Activated CD4-positive, alpha-beta T cell treated with anti-CD3 and anti-CD28 coated beads for 36 hours (primary cell): Measurements from ENCODE around the gene PLK1. TPM values are rescaled to one million over a fixed set of nuclear protein-coding genes. Genes with fewer than 3 reads are reported as not detected.
"Not testable (repeated sequence)": the region's sequence is repeated elsewhere in the genome, so short reads cannot be mapped to it uniquely, and the experiment has no call there.

ENCODE experiments used
- ATAC-seq: fragments of 200-7000 bp; cut with Tn5 transposase; one replicate; pipeline ENCODE4 v1.10.0; 2021; ENCODE audit warnings: mild to moderate bottlenecking, moderate library complexity
- CTCF ChIA-PET: fragments of 350-600 bp; sonication (Branson Sonifier 250); formaldehyde crosslinking; loops from one replicate; lab custom pipeline; 2021; ENCODE audit warnings: antibody characterized with exemption; lab: Charles Lee
- POLR2A ChIA-PET: fragments of 350-600 bp; sonication (Branson Sonifier 250); formaldehyde crosslinking; loops from one replicate; lab custom pipeline; 2021; ENCODE audit warnings: antibody characterized with exemption, inconsistent platforms; lab: Charles Lee
- DNase-seq: peaks from one replicate; pipeline ENCODE4 v3.0.0-alpha.2; 2020
- H3K27ac Mint-ChIP-seq: one replicate; pipeline ENCODE4 v1.8.0; 2021; ENCODE audit warnings: mixed read lengths
- H3K27me3 Mint-ChIP-seq: one replicate; pipeline ENCODE4 v1.8.0; 2021; ENCODE audit warnings: mixed read lengths
- H3K36me3 Mint-ChIP-seq: one replicate; pipeline ENCODE4 v1.8.0; 2021; ENCODE audit warnings: low read depth, mixed read lengths
- H3K4me1 Mint-ChIP-seq: one replicate; pipeline ENCODE4 v1.8.0; 2021; ENCODE audit warnings: mixed read lengths
- H3K4me3 Mint-ChIP-seq: one replicate; pipeline ENCODE4 v1.8.0; 2021; ENCODE audit warnings: mild to moderate bottlenecking, moderate library complexity, mixed read lengths
- H3K9me3 Mint-ChIP-seq: one replicate; pipeline ENCODE4 v1.8.0; 2021; ENCODE audit warnings: low read depth, mixed read lengths
- intact Hi-C, 2 experiments: fragments of 100-400 bp; cut with DNase I in 1 of 2; cut with micrococcal nuclease in 1 of 2; formaldehyde crosslinking; loops; one replicate each; pipeline versions ENCODE4 v1.14.2 to v1.15.1; 2022 to 2024; cut with DNase I, micrococcal nuclease
- total RNA-seq, 2 experiments: library from RNA; stranded (reverse); gene quantifications; one replicate each; pipeline ENCODE4 v1.2.3, GENCODE V29; 2021

PLK1 gene
- 100 to 1,000 TPM in 1 of 2 experiments, 10 to 100 TPM in 1; 91.4 to 120 TPM for total RNA-seq

GRCh38 chr16:23678430-23679273, at the start of gene PLK1:
Gene PLK1, plus strand, starts transcription at chr16:23678889. Its CDS starts 44 bp downstream, at chr16:23678933.
- DNase-seq (peak; percentile 93), ATAC-seq (peak; percentile 97)
- ChIA-PET POLR2A (interaction anchor here (0.6 to 1.8 kb wide), 4 partner anchors 13 to 169 kb away, joined by 3 to 7 read pairs (median 4); partner anchors contain the start of genes DCTN5 and PALB2), CTCF (interaction anchor here (0.7 to 1.7 kb wide), 7 partner anchors 12 to 392 kb away, joined by 3 to 7 read pairs (median 4); partner anchors contain the start of genes DCTN5 and PALB2)
- no peaks in the 10 kb centered on the region for H3K27me3 Mint-ChIP-seq
- H3K4me3 Mint-ChIP-seq = peak within 1 kb of the TSS; percentile 95
- intact Hi-C loops = loop anchor here (1.0 to 10.0 kb wide), 9 partner anchors 8 to 986 kb away; partner anchors contain the start of genes DCTN5 (in 2 of the 2), PALB2 (in 2 of the 2), COG7 (in 1 of the 2) and EARS2 (in 1 of the 2)
- peaks cover 43% of the 10 kb centered on the region for H3K36me3 Mint-ChIP-seq
- peak within 1 kb of the TSS; percentile 60 for H3K27ac Mint-ChIP-seq
- H3K4me1 Mint-ChIP-seq = peaks cover 16% of the 10 kb centered on the region
- H3K9me3 Mint-ChIP-seq = no peaks in the 10 kb centered on the region

- CTCF ChIA-PET = no interaction called here
- Mint-ChIP-seq H3K4me1 (peaks cover 3% of the 10 kb centered on the region), H3K4me3 (no peak overlapping the region), H3K27me3 (no peaks in the 10 kb centered on the region), H3K36me3 (peaks cover 53% of the 10 kb centered on the region), H3K9me3 (no peaks in the 10 kb centered on the region), H3K27ac (no peak overlapping the region)
- DNase-seq (no peak), ATAC-seq (no peak)
- intact Hi-C loops = no loop called here
- POLR2A ChIA-PET = no interaction called here
Observed at GRCh38 chr16:23629516-23629915, 49.2 kb upstream of the PLK1 start.

GRCh38 chr16:23631874-23632273, 46.8 kb upstream of the PLK1 start:
- H3K36me3 Mint-ChIP-seq = peaks cover 57% of the 10 kb centered on the region
- H3K27me3 Mint-ChIP-seq, ATAC-seq, POLR2A ChIA-PET, H3K9me3 Mint-ChIP-seq, CTCF ChIA-PET, DNase-seq, H3K27ac Mint-ChIP-seq, intact Hi-C loops, H3K4me1 Mint-ChIP-seq, H3K4me3 Mint-ChIP-seq: not testable (repeated sequence)

GRCh38 chr16:23634461-23635036, 44.1 kb upstream of the PLK1 start:
- H3K9me3 Mint-ChIP-seq = no peaks in the 10 kb centered on the region
- no peaks in the 10 kb centered on the region for H3K27me3 Mint-ChIP-seq
- H3K36me3 Mint-ChIP-seq = peaks cover 53% of the 10 kb centered on the region
- H3K4me3 Mint-ChIP-seq = no peak overlapping the region
- H3K4me1 Mint-ChIP-seq = peaks cover 12% of the 10 kb centered on the region
- H3K27ac Mint-ChIP-seq = no peak overlapping the region
- intact Hi-C loops = no loop called here
- ChIA-PET POLR2A (no interaction called here), CTCF (no interaction called here)
- ATAC-seq (no peak), DNase-seq (no peak)

GRCh38 chr16:23635958-23636357, 42.7 kb upstream of the PLK1 start:
- Mint-ChIP-seq H3K9me3 (no peaks in the 10 kb centered on the region), H3K4me3 (no peak overlapping the region), H3K4me1 (peaks cover 20% of the 10 kb centered on the region), H3K27me3 (no peaks in the 10 kb centered on the region), H3K36me3 (peaks cover 43% of the 10 kb centered on the region), H3K27ac (no peak overlapping the region)
- DNase-seq = no peak
- ATAC-seq = no peak
- POLR2A ChIA-PET = no interaction called here
- intact Hi-C loops = no loop called here
- CTCF ChIA-PET = no interaction called here

- H3K4me1 Mint-ChIP-seq = peaks cover 28% of the 10 kb centered on the region
- no peaks in the 10 kb centered on the region for H3K27me3 Mint-ChIP-seq
- ChIA-PET CTCF (interaction anchor here (0.7 to 1.3 kb wide), 3 partner anchors 9 to 82 kb away, joined by 3 to 6 read pairs (median 4); partner anchors contain the start of gene NDUFAB1), POLR2A (interaction anchor here (0.6 kb wide), 1 partner anchor 99 kb away, joined by 10 read pairs; no protein-coding TSS in a partner anchor)
- peak overlapping the region; percentile 95 for H3K27ac Mint-ChIP-seq
- H3K36me3 Mint-ChIP-seq = peaks cover 34% of the 10 kb centered on the region
- peak overlapping the region; percentile 100 for H3K4me3 Mint-ChIP-seq
- DNase-seq = no peak
- no peaks in the 10 kb centered on the region for H3K9me3 Mint-ChIP-seq
- intact Hi-C loops = loop anchor here (2.0 kb wide), 4 partner anchors 30 to 898 kb away; partner anchors contain the start of genes COG7 (in 1 of the 2), PLK1 (in 1 of the 2) and RBBP6 (in 1 of the 2)
- peak; percentile 14 for ATAC-seq
Observed at GRCh38 chr16:23640615-23640930, 38.1 kb upstream of the PLK1 start.

- intact Hi-C loops = loop anchor here (1.0 to 2.0 kb wide), 9 partner anchors 30 to 898 kb away; partner anchors contain the start of genes EARS2 (in 2 of the 2), PLK1 (in 2 of the 2), UBFD1 (in 2 of the 2) and COG7 (in 1 of the 2)
- Mint-ChIP-seq H3K27me3 (no peaks in the 10 kb centered on the region), H3K27ac (peak within 1 kb of the TSS; percentile 96), H3K9me3 (no peaks in the 10 kb centered on the region), H3K4me1 (peaks cover 34% of the 10 kb centered on the region), H3K4me3 (peak within 1 kb of the TSS; percentile 100), H3K36me3 (peaks cover 34% of the 10 kb centered on the region)
- CTCF ChIA-PET = interaction anchor here (0.7 to 2.2 kb wide), 3 partner anchors 27 to 83 kb away, joined by 3 to 7 read pairs (median 3); no protein-coding TSS in a partner anchor
- POLR2A ChIA-PET = interaction anchor here (1.0 kb wide), 1 partner anchor 38 kb away, joined by 7 read pairs; the partner anchor contains the start of gene PLK1
- ATAC-seq (peak; percentile 98), DNase-seq (peak; percentile 93)
Observed at GRCh38 chr16:23640931-23641765, 37.5 kb upstream of the PLK1 start, which contains the start of the genes DCTN5 and PALB2. Gene DCTN5, plus strand, starts transcription at chr16:23641466. Its CDS starts 77 bp downstream, at chr16:23641543. Gene PALB2, minus strand, starts transcription at chr16:23641310. Its CDS starts 153 bp downstream, at chr16:23641157.

- H3K4me1 Mint-ChIP-seq = peaks cover 40% of the 10 kb centered on the region
- ATAC-seq (no peak), DNase-seq (no peak)
- H3K27ac Mint-ChIP-seq = peak overlapping the region; percentile 96
- intact Hi-C loops = no loop called here
- no peaks in the 10 kb centered on the region for H3K9me3 Mint-ChIP-seq
- H3K4me3 Mint-ChIP-seq = peak overlapping the region; percentile 100
- CTCF ChIA-PET = interaction anchor here (1.1 to 2.2 kb wide), 2 partner anchors 26 to 35 kb away, joined by 3 to 7 read pairs; no protein-coding TSS in a partner anchor
- no peaks in the 10 kb centered on the region for H3K27me3 Mint-ChIP-seq
- H3K36me3 Mint-ChIP-seq = peaks cover 43% of the 10 kb centered on the region
- POLR2A ChIA-PET = interaction anchor here (1.0 kb wide), 1 partner anchor 35 kb away, joined by 3 read pairs; no protein-coding TSS in a partner anchor
Observed at GRCh38 chr16:23642246-23642774, 36.4 kb upstream of the PLK1 start.

- Mint-ChIP-seq H3K4me1 (peaks cover 41% of the 10 kb centered on the region), H3K4me3 (no peak overlapping the region), H3K36me3 (peaks cover 57% of the 10 kb centered on the region), H3K27me3 (no peaks in the 10 kb centered on the region), H3K27ac (peak overlapping the region; percentile 66), H3K9me3 (no peaks in the 10 kb centered on the region)
- intact Hi-C loops = no loop called here
- DNase-seq (peak; percentile 14), ATAC-seq (peak; percentile 81)
- CTCF ChIA-PET = interaction anchor here (2.4 kb wide), 1 partner anchor 17 kb away, joined by 14 read pairs; no protein-coding TSS in a partner anchor
- POLR2A ChIA-PET = interaction anchor here (0.6 kb wide), 1 partner anchor 1585 kb away, joined by 3 read pairs; no protein-coding TSS in a partner anchor
Observed at GRCh38 chr16:23650674-23651416, 27.8 kb upstream of the PLK1 start.
